Endodermal cell (in vitro differentiated cells): ENCODE measurements around the gene FAM193A. TPM values are rescaled to one million over a fixed set of nuclear protein-coding genes. Genes with fewer than 3 reads are reported as not detected.
"Not testable (repeated sequence)": the region's sequence is repeated elsewhere in the genome, so short reads cannot be mapped to it uniquely, and the experiment has no call there.

Experiments used
- DNase-seq: peaks from one replicate; pipeline ENCODE4 v3.0.0-alpha.2; 2017
- H3K27ac ChIP-seq: 2 replicates; pipeline ENCODE4 v1.5.1; 2013; ENCODE audit warnings: mild to moderate bottlenecking, low read depth, low read length, moderate library complexity
- H3K27me3 ChIP-seq: 2 replicates; pipeline ENCODE4 v1.6.1; 2013; ENCODE audit warnings: mild to moderate bottlenecking, low read length, moderate library complexity; ENCODE audit not compliant: insufficient read depth, control insufficient read depth, poor library complexity, severe bottlenecking
- H3K36me3 ChIP-seq: 2 replicates; pipeline ENCODE4 v1.7.0; 2013; ENCODE audit warnings: mild to moderate bottlenecking, low read length, moderate library complexity; ENCODE audit not compliant: control insufficient read depth, insufficient read depth
- H3K4me1 ChIP-seq: one replicate; pipeline ENCODE4 v1.7.0; 2013; ENCODE audit warnings: low read length; ENCODE audit not compliant: control insufficient read depth, insufficient read depth
- H3K4me3 ChIP-seq: 2 replicates; pipeline ENCODE4 v1.5.1; 2013; ENCODE audit warnings: mild to moderate bottlenecking, low read length, moderate library complexity
- H3K9ac ChIP-seq: 2 replicates; pipeline ENCODE4 v1.6.1; 2013; ENCODE audit warnings: mild to moderate bottlenecking, low read length, moderate library complexity; ENCODE audit not compliant: poor library complexity, severe bottlenecking; ENCODE audit errors: extremely low read depth
- H3K9me3 ChIP-seq: 2 replicates; pipeline ENCODE4 v1.6.1; 2013; ENCODE audit warnings: mild to moderate bottlenecking, low read length, moderate library complexity; ENCODE audit not compliant: control insufficient read depth
- H3K27ac Mint-ChIP-seq: 2 replicates; pipeline ENCODE4 v1.8.0; 2020; ENCODE audit warnings: mixed read lengths
- H3K27me3 Mint-ChIP-seq: 2 replicates; pipeline ENCODE4 v1.8.0; 2021; ENCODE audit warnings: mild to moderate bottlenecking, mixed read lengths; ENCODE audit not compliant: insufficient read depth
- H3K36me3 Mint-ChIP-seq: 2 replicates; pipeline ENCODE4 v1.8.0; 2020; ENCODE audit warnings: low read depth, mixed read lengths
- H3K4me1 Mint-ChIP-seq: 2 replicates; pipeline ENCODE4 v1.8.0; 2020; ENCODE audit warnings: mixed read lengths
- H3K4me3 Mint-ChIP-seq: 2 replicates; pipeline ENCODE4 v1.8.0; 2020; ENCODE audit warnings: mild to moderate bottlenecking, moderate library complexity, mixed read lengths
- H3K9me3 Mint-ChIP-seq: 2 replicates; pipeline ENCODE4 v1.8.0; 2020; ENCODE audit warnings: mild to moderate bottlenecking, mixed read lengths
- WGBS, 2 experiments: methylation state at CpG; one replicate each; pipeline versions ENCODE4 v1.1.5 to v1.1.7; 2013; ENCODE audit warnings: missing lambda C conversion rate in 2 of 2, mixed read lengths in 1 of 2; ENCODE audit not compliant: insufficient coverage in 1 of 2, insufficient read length in 1 of 2; 5-methylcytosine and 5-hydroxymethylcytosine counted together
- total RNA-seq, 2 donors: library from RNA; stranded (reverse); fragmentation: NEBNext Ultra II Directional in 1 of 2; extraction: Animal tissue kit (Norgen Biotek cat#: 25700) in 1 of 2; gene quantifications; 2 replicates in 1 of 2; 3 replicates in 1 of 2; pipeline ENCODE4 v1.2.1, GENCODE V29; 2021
- TF ChIP-seq, protein P1 (sequence below): fragments of 200-600 bp; sonication (generic); conservative IDR thresholded peaks from 2 replicates; pipeline ENCODE4 v1.5.0; 2021; ENCODE audit warnings: antibody characterized with exemption, mild to moderate bottlenecking

The FAM193A gene
- total RNA-seq, 2 donors from 2014 or later, result 32.1 to 39.0 TPM

- no peaks in the 10 kb centered on the region for H3K27me3 ChIP-seq
- no peak overlapping the region for H3K4me3 Mint-ChIP-seq
- H3K4me1 Mint-ChIP-seq, result no peaks in the 10 kb centered on the region
- no peak overlapping the region for H3K9ac ChIP-seq
- H3K9me3 Mint-ChIP-seq, result no peaks in the 10 kb centered on the region
- H3K27me3 Mint-ChIP-seq, result no peaks in the 10 kb centered on the region
- no peaks in the 10 kb centered on the region for H3K4me1 ChIP-seq
- no peak overlapping the region for H3K27ac ChIP-seq
- WGBS, 2 experiments, result 95 to 100% methylated on average over 1 to 3 of the region's 3 CpGs
- no peak overlapping the region for H3K27ac Mint-ChIP-seq
- no peaks in the 10 kb centered on the region for H3K9me3 ChIP-seq
- H3K4me3 ChIP-seq, result no peak overlapping the region
- H3K36me3 Mint-ChIP-seq, result peaks cover 45% of the 10 kb centered on the region
- peaks cover 53% of the 10 kb centered on the region for H3K36me3 ChIP-seq
- DNase-seq, result no peak
- TF ChIP-seq, protein P1, sequence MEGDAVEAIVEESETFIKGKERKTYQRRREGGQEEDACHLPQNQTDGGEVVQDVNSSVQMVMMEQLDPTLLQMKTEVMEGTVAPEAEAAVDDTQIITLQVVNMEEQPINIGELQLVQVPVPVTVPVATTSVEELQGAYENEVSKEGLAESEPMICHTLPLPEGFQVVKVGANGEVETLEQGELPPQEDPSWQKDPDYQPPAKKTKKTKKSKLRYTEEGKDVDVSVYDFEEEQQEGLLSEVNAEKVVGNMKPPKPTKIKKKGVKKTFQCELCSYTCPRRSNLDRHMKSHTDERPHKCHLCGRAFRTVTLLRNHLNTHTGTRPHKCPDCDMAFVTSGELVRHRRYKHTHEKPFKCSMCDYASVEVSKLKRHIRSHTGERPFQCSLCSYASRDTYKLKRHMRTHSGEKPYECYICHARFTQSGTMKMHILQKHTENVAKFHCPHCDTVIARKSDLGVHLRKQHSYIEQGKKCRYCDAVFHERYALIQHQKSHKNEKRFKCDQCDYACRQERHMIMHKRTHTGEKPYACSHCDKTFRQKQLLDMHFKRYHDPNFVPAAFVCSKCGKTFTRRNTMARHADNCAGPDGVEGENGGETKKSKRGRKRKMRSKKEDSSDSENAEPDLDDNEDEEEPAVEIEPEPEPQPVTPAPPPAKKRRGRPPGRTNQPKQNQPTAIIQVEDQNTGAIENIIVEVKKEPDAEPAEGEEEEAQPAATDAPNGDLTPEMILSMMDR, result no peak
Measured at GRCh38 chr4:2723751-2724150, 187.3 kb downstream of the FAM193A start.

GRCh38 chr4:2725380-2725779 lies 188.9 kb downstream of the FAM193A start:
- no peak overlapping the region for H3K9ac ChIP-seq

GRCh38 chr4:2726881-2727280 lies 190.4 kb downstream of the FAM193A start:
- H3K27ac ChIP-seq, H3K9me3 ChIP-seq, H3K4me3 Mint-ChIP-seq, H3K27me3 Mint-ChIP-seq, H3K9ac ChIP-seq, H3K27me3 ChIP-seq, DNase-seq, H3K9me3 Mint-ChIP-seq, H3K4me3 ChIP-seq, H3K27ac Mint-ChIP-seq, H3K4me1 Mint-ChIP-seq, H3K4me1 ChIP-seq: not testable (repeated sequence)
- peaks cover 49% of the 10 kb centered on the region for H3K36me3 ChIP-seq
- peaks cover 42% of the 10 kb centered on the region for H3K36me3 Mint-ChIP-seq
- WGBS, 2 experiments, result 96% methylated on average over 16 to 17 of the region's 17 CpGs

More at GRCh38 chr4:2725380-2725779, 188.9 kb downstream of the FAM193A start:
- peaks cover 40% of the 10 kb centered on the region for H3K36me3 Mint-ChIP-seq
- TF ChIP-seq, protein P1, result no peak
- no peak overlapping the region for H3K4me3 Mint-ChIP-seq
- Histone ChIP-seq H3K9me3 (no peaks in the 10 kb centered on the region), H3K36me3 (peaks cover 51% of the 10 kb centered on the region), H3K27ac (no peak overlapping the region), H3K27me3 (no peaks in the 10 kb centered on the region), H3K4me1 (no peaks in the 10 kb centered on the region), H3K4me3 (no peak overlapping the region)
- H3K4me1 Mint-ChIP-seq, result no peaks in the 10 kb centered on the region
- H3K27me3 Mint-ChIP-seq, result no peaks in the 10 kb centered on the region
- H3K9me3 Mint-ChIP-seq, result no peaks in the 10 kb centered on the region
- no peak overlapping the region for H3K27ac Mint-ChIP-seq
- DNase-seq, result no peak
- WGBS, 2 experiments, result 87 to 100% methylated on average over 3 of the region's 4 CpGs

- no peak overlapping the region for H3K4me3 Mint-ChIP-seq
- Histone ChIP-seq H3K27me3 (no peaks in the 10 kb centered on the region), H3K9me3 (no peaks in the 10 kb centered on the region), H3K4me1 (no peaks in the 10 kb centered on the region), H3K4me3 (no peak overlapping the region), H3K27ac (no peak overlapping the region), H3K9ac (no peak overlapping the region), H3K36me3 (peaks cover 62% of the 10 kb centered on the region)
- WGBS, 2 experiments, result 87 to 100% methylated on average over 2 to 3 of the region's 3 CpGs
- TF ChIP-seq, protein P1, result no peak
- no peak for DNase-seq
- no peaks in the 10 kb centered on the region for H3K9me3 Mint-ChIP-seq
- H3K27ac Mint-ChIP-seq, result no peak overlapping the region
- H3K4me1 Mint-ChIP-seq, result no peaks in the 10 kb centered on the region
- peaks cover 48% of the 10 kb centered on the region for H3K36me3 Mint-ChIP-seq
- no peaks in the 10 kb centered on the region for H3K27me3 Mint-ChIP-seq
Measured at GRCh38 chr4:2728221-2728620, 191.8 kb downstream of the FAM193A start.
